ENCODE data around the gene CCNK.

- no peak for TF ChIP-seq EZH2 (IDR thresholded peaks at IDR 0.05; ENCODE audit: borderline replicate concordance, low read depth, low read length, severe bottlenecking)
- no peak for TF ChIP-seq CTCF (IDR thresholded peaks at IDR 0.05; ENCODE audit: borderline replicate concordance, extremely low read depth, low read length, poor library complexity, severe bottlenecking)
These were observed 44.7 kb upstream of the CCNK start for GRCh38 chr14:99436247-99437180.
